Femur (tissue), 1 donor: Measurements from ENCODE around the gene B3GLCT.
"Not testable (repeated sequence)": the region's sequence is repeated elsewhere in the genome, so short reads cannot be mapped to it uniquely, and the experiment has no call there.

Experiments used
- DNase-seq: peaks from one replicate; pipeline ENCODE4 v3.0.0-alpha.2; 2017

B3GLCT gene

GRCh38 chr13:31199849-31200636 lies at the start of gene B3GLCT:
Gene B3GLCT (plus strand): TSS chr13:31199975. CDS start chr13:31200085, 110 bp downstream.
- peak; percentile 90 for DNase-seq

DNA sequence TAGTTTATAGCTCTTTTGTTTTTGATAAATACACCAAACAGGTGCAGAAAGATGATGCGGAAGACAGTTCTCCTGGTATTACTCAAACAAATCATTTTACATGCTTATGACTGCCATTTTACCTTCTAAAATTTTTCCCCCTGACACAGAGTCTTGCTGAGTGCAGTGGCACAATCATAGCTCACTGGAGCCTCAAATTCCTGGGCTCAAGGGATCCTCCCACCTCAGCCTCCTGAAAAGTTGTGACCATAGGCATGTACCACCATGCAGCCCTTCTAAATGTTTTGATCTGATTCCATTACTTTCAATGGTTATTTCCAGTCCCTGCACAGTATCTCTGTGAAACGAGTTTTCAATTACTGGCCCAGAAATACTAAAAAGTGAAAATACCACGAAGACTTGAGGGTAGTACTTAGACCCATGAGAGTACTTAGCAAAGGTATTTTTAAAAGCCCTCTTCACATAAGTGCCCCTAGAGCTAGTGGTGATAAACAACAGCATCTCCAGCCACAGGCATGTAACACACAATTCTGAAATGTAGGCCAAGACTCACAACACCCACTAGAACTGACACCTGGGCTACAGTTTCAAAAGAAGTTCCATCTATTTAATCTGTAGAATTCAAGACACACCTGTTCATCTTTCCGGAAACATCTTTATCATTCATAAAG lies 49.3 kb upstream of the B3GLCT start:
- no peak for DNase-seq

- DNase-seq = no peak
These were observed 47.9 kb upstream of the B3GLCT start for GRCh38 chr13:31151837-31152236.

DNA sequence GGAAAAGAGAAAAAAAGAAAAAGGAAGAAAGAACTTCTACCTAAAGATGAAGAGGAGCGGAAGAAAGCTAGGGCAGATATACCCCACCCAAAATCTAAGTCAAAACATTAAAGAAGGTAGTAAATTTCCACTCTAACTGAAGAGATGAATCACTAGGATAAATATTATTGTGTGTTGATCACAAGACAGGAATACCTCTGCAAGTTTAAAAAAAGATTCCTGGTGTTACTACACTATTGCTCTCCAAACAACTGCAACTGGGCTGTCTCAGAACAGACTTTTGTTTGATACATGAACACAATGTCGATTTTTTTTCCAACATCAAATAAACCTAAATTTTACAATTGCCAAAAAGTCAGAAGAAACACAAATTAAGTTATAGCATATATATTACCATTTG lies 44.8 kb upstream of the B3GLCT start:
- no peak for DNase-seq

DNA sequence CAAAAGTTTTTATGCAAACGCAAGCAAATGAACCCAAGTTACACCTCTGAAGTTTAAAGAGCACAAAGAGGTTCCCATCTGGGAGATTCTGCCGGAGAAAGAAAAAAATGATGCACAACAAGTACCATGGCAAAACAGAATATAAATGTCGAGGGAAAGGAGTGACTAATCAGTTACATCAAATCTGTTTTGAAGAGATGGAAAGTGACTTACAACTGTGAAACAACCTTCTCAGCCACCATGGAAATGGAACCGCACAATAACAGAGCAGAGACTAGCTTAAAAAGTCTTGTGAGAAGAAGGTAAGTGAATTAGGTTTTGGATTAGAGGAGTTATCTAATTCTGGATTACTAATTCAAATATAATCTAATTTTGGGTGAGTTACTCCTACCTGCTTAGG lies 40.5 kb upstream of the B3GLCT start:
- no peak for DNase-seq

GRCh38 chr13:31160857-31161556 lies 38.8 kb upstream of the B3GLCT start:
- peak; percentile 86 for DNase-seq

DNA sequence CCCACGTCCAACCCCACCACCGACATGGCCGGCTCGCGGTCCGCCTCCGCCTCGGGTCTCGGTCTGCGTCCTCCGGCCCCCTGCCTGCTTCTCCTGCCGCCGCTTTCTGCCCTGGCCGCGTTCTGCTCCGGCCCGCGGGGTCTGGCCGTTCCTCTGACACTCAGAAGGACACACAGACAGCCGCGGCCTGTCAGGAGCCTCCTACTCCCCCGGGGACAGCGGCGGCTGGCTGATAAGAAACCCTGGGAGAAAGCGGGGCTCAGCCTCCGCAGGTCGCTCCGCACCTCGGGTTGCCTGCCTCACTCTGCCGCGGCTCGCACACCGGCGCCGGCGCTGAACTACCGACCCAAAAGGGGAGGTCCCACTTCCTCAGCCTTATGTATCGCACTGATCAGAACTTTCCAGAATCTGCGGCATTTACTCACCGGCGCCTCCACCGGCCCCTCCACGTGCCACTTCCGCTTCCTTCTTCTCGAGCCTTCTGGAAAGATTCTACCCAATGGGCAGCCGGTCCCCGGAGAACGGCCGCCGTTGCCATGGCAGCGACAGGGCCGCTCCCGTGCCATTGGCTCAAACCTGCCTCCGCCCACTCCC lies 38.1 kb upstream of the B3GLCT start, which contains the start of gene HSPH1:
HSPH1 (minus strand) TSS at position 348 of the 594 bp plus-strand sequence; CDS start at position 26, 322 bp downstream.
- DNase-seq = peak; percentile 99

GRCh38 chr13:31162151-31163008 lies 37.4 kb upstream of the B3GLCT start:
- peak; percentile 99 for DNase-seq

DNA sequence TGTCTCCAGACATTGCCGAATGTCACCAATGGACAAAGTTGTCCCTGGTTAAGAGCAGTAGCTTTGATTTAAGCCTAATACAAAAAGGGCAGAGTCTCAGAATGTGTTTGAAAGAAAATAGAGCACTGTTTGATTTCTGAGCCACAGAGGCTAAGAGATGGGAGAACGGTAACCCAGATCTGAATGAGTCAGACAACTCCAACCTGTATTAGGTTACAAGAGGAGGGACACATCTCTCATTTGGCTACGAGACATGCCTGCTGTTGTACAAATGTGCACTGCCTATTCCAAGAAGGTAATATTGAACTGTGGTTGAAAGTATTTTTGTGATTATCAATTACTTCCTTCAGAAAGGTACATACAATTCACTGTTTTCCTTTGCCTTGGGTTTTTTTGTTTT lies 33.2 kb upstream of the B3GLCT start:
- DNase-seq = no peak

DNA sequence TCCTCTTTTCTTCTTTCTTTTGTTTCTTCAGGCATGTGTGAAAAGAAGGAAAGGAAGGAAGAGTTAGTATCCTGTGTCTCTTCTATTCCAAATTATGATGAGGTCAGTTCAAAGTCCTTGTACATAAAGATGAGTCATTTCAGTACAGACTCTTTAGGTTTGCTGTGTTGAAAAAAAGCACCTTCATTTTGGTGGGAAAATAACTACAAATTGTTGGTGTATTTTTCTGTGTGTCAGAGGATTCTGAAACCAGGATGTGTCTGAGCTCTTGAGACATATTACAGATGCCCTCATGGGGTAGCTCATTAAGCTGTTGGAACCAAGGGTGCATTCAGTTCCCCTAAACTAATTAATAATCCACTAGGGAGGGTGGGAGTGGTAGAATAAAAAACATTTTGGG lies 32.3 kb upstream of the B3GLCT start:
- no peak for DNase-seq

DNA sequence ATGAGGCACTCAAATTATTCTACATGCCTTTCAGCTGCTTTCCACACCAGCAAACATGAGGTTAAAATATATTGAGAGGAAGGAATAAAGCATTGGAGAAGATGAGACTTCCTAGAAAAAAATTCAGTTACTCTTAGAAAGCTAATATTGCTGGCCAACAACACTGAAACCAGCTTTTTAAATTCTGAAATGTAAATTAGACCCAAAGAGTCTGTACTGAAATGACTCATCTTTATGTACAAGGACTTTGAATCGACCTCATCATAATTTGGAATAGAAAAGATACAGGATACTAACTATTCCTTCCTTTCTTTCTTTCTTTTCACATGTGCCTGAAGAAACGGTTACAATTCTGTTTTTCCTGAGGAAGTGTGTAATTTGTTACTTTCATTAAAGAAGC lies 31.6 kb upstream of the B3GLCT start:
- no peak for DNase-seq

DNA sequence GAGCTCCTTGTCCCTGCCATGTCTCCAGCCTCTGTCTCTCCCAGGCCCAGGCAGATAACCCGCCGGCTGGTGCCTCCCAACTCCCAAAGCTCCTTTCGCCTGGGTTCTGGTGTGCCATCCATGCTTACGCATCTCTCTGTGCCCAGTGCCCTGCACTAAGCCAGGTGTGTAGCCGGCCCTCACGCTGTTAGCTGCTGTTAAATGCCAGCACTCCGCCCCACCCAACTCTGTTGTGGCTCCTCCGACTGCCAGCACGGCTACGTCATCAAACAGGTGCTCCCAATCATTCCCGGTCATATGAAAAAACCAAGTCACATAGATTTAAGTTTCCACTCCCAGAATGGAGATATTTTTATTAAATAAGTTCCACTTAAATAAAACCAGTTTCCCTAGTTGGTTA lies 31.0 kb upstream of the B3GLCT start:
- DNase-seq = no peak

GRCh38 chr13:31172001-31172400 lies 27.8 kb upstream of the B3GLCT start:
- DNase-seq = no peak

GRCh38 chr13:31172535-31172934 lies 27.2 kb upstream of the B3GLCT start:
- no peak for DNase-seq

DNA sequence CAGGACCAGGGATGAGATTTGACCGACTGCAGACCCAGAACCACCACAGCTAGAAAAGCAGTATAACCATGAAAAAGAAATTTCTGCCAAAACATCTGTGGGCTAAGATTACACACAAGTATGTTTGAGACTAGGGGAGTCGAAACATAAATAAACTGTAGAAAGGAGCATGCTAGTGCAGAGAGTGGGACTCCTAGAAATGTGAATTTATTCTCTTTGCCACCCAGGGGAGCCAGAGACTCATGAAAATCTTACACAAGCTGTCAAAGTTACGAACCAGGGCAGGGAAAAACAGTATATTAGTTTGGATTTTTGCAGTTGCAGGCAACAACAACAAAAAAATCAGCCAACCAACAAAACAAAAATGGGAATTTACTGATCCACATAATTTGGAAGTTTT lies 25.8 kb upstream of the B3GLCT start:
- no peak for DNase-seq

DNA sequence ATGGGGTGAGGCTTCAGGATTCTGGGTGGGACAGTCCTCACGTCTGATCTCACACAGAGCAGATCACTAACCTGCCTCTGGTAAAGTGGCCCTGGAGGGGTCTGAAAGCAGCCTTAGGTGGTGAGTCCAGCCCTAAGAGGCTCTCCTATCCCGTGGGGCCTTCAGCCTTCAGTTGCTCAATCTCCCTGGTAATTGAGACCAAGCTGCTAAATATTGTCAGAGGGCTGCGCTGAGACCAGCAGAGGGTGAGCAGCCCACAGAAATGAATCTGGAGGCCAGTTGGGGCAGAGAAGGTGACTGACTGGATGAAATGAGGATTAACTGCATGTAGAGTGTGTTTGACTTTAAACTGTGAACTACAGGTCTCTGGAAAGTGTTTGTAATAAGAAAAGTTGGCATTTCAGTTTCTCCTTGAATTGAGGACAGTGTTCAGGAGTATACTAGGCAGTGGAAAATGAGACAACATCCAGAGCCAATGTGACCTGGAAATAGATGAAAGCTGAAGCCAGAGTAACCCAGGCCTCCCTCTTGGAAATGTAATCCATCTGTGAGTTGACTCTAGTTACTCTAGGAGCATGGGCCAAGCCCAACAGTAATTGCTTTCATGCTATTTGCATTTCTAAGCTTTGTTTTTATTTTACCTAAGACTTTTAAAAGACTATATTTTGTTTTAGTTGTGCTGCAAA lies 23.8 kb upstream of the B3GLCT start:
- peak; percentile 40 for DNase-seq

DNA sequence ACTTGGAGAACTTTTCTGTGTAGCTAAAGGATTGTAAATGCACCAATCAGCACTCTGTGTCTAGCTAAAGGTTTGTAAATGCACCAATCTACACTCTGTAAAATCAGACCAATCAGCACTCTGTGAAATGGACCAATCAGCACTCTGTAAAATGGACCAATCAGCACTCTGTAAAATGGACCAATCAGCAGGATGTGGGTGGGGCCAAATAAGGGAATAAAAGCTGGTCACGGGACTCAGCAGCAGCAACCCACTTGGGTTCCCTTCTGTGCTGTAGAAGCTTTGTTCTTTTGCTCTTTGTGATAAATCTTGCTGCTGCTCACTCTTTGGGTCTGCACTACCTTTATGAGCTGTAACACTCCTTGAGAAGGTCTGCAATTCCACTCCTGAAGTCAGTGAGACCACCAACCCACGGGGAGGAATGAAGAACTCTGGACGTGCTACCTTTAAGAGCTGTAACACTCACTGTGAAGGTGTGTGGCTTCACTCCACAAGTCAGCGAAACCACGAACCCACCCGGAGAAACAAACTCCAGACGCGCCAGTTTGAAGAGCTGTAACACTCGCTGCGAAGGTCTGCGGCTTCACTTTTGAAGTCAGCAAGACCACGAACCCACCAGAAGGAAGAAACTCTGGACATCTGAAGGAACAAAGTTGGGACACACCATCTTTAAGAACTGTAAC lies 21.8 kb upstream of the B3GLCT start:
- not testable (repeated sequence) for DNase-seq

DNA sequence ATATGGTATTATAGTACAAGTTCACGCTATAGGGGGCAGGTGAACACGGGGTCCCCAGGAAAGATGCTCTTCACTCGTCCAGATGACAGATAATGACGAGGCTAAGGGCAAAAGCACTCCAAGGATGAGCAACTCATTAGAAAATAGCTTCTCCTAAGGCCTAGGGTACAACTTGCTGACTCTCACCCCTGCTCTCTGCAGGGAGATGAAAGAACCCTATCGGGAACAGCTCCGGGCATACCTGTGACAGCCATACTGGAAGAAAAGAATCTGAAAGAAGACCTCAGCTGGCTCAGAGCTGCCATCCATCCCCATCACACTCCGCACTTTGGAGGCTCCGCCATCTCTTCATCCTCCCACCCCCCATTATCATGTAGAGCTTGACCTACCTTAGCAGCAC lies 20.5 kb upstream of the B3GLCT start:
- DNase-seq = no peak

DNA sequence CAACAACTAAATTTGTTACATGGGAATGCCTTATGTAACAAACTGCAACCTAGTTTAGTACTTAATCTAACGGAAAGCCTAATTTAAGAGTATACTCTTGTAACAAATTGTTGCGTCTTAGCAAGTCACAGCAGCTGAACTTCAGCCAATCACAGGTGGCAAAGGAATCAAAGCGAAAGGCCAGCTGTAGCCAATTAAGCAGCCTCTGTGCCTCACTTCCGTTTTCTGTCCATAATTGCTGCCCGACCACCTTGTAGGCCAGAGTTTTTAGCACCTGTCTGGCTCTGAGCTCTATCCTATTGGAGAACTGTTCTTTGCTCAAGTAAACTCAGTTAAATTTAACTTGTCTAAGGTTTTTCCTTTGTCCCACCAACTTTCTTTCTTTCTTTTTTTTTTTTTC lies 20.0 kb upstream of the B3GLCT start:
- DNase-seq = no peak

DNA sequence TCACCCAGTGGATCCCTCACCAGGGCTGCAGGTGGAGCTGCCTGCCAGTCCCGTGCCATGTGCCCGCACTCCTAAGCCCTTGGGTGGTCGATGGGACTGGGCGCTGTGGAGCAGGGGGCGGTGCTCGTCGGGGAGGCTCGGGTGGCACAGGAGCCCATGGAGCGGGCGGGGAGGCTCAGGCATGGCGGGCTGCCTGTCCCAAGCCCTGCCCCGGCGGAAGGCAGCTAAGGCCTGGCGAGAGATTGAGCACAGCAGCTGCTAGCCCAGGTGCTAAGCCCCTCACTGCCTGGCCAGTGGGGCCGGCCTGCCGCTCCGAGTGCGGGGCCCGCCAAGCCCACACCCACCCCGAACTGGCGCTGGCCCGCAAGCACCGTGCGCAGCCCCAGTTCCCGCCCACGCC lies 16.8 kb upstream of the B3GLCT start:
- DNase-seq = no peak

DNA sequence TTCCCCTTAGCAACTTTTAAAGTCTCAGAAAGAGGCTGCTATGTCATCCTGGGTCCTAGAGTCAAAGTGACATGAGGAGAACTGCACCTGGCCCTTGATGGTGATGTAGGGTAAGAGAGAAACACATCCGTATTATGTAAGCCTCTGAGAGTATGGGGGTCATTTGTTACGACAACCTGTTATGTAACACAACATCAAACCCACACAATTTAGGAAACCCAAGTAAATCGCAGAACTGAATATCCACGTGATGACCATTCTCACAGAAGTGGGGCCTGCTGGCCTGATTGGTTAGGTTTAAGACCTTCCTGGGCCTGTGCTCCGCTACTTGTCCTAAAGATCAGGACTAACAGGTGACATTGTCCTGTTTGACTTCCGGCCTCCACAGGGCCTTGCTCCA lies 15.3 kb upstream of the B3GLCT start:
- no peak for DNase-seq
